ENCODE data around the gene ANXA10.
"Not testable (repeated sequence)": the region's sequence is repeated elsewhere in the genome, so short reads cannot be mapped to it uniquely, and the experiment has no call there.

ANXA10 gene

GRCh38 chr4:168102403-168102802 is 10.1 kb downstream of the ANXA10 start:
- no peak overlapping the region for H3K4me3 ChIP-seq (replicated peaks in 1 of 2; ENCODE audit: low read depth in 2 of 2, low read length in 2 of 2)
- no peak for TF ChIP-seq CTCF (IDR thresholded peaks at IDR 0.05; ENCODE audit: low read depth, low read length)
- DNase-seq (ENCODE audit: low read depth in 2 of 2): no peak

GRCh38 chr4:168109527-168109926 is 17.2 kb downstream of the ANXA10 start:
- DNase-seq (ENCODE audit: low read depth in 2 of 2): no peak
- H3K4me3 ChIP-seq (replicated peaks in 1 of 2; ENCODE audit: low read depth in 2 of 2, low read length in 2 of 2): no peak overlapping the region
- no peak for TF ChIP-seq CTCF (IDR thresholded peaks at IDR 0.05; ENCODE audit: low read depth, low read length)

GRCh38 chr4:168113059-168113458 is 20.7 kb downstream of the ANXA10 start:
- not testable (repeated sequence) for DNase-seq (ENCODE audit: low read depth in 2 of 2); H3K4me3 ChIP-seq (replicated peaks in 1 of 2; ENCODE audit: low read depth in 2 of 2, low read length in 2 of 2)

- no peak for DNase-seq (ENCODE audit: low read depth in 2 of 2)
- no peak for TF ChIP-seq CTCF (IDR thresholded peaks at IDR 0.05; ENCODE audit: low read depth, low read length)
- H3K4me3 ChIP-seq (replicated peaks in 1 of 2; ENCODE audit: low read depth in 2 of 2, low read length in 2 of 2): no peak overlapping the region
Observed at GRCh38 chr4:168118116-168118655, 25.8 kb downstream of the ANXA10 start.

GRCh38 chr4:168119100-168119499 is 26.8 kb downstream of the ANXA10 start:
- DNase-seq (ENCODE audit: low read depth in 2 of 2): no peak
- H3K4me3 ChIP-seq (replicated peaks in 1 of 2; ENCODE audit: low read depth in 2 of 2, low read length in 2 of 2): no peak overlapping the region
- no peak for TF ChIP-seq CTCF (IDR thresholded peaks at IDR 0.05; ENCODE audit: low read depth, low read length)

- H3K4me3 ChIP-seq (replicated peaks in 1 of 2; ENCODE audit: low read depth in 2 of 2, low read length in 2 of 2): no peak overlapping the region
- peak in 1 of 2 donors; percentile 35 for DNase-seq (ENCODE audit: low read depth in 2 of 2)
- no peak for TF ChIP-seq CTCF (IDR thresholded peaks at IDR 0.05; ENCODE audit: low read depth, low read length)
Observed at GRCh38 chr4:168119890-168120289, 27.6 kb downstream of the ANXA10 start.

GRCh38 chr4:168120811-168121210 is 28.5 kb downstream of the ANXA10 start:
- DNase-seq (ENCODE audit: low read depth in 2 of 2): no peak
- TF ChIP-seq CTCF (IDR thresholded peaks at IDR 0.05; ENCODE audit: low read depth, low read length): no peak
- H3K4me3 ChIP-seq (replicated peaks in 1 of 2; ENCODE audit: low read depth in 2 of 2, low read length in 2 of 2): no peak overlapping the region

Measured in cardiac fibroblast (primary cell).